ENCODE data around the gene CYTH4. TPM values are rescaled to one million over a fixed set of nuclear protein-coding genes. Genes with fewer than 3 reads are reported as not detected.

Gene CYTH4
- total and polyA plus RNA-seq, 2 of the 8 experiments (the other 6 are each of a cell fraction or from before 2014, with no cell fraction given) = 0.09 TPM; not detected in 1

- H2BK15ac ChIP-seq (ENCODE audit: low read length) = no peak overlapping the region
- H3K79me2 ChIP-seq (ENCODE audit: control insufficient read depth in 1 of 2, insufficient read depth in 2 of 2, low read length in 2 of 2) = no peaks in the 10 kb centered on the region
- no peak overlapping the region for H4K5ac ChIP-seq (ENCODE audit: insufficient read length, low read depth, low read length)
- CTCF ChIA-PET (ENCODE audit: partially characterized antibody) = interaction anchor here (0.9 to 2.8 kb wide), 4 partner anchors 10 to 182 kb away, joined by 4 to 11 read pairs (median 8); no protein-coding TSS in a partner anchor
- no peak overlapping the region for H3K56ac ChIP-seq (replicated peaks; ENCODE audit: insufficient read length, low read depth, low read length)
- no peak overlapping the region for H2AK5ac ChIP-seq (ENCODE audit: low read depth, low read length)
- no peak overlapping the region for H4K8ac ChIP-seq (ENCODE audit: extremely low read depth, insufficient read depth, low read length)
- H2BK20ac ChIP-seq (ENCODE audit: low read length) = no peak overlapping the region
- H3K4me3 ChIP-seq (ENCODE audit: extremely low read depth in 1 of 4, insufficient read depth in 2 of 4, low read depth in 3 of 4, low read length in 4 of 4) = no peak overlapping the region
- DNase-seq (ENCODE audit: low read depth in 1 of 2, low spot score in 2 of 2) (no peak), FAIRE-seq (no peak)
- no peak overlapping the region for H3K9ac ChIP-seq (replicated peaks in 1 of 4; ENCODE audit: extremely low read depth in 1 of 4, low read depth in 3 of 4, low read length in 3 of 4)
- peak; percentile 78 for TF ChIP-seq USF2 (IDR thresholded peaks at IDR 0.05; ENCODE audit: low read length)
- TF ChIP-seq CHD1 (IDR thresholded peaks at IDR 0.05; ENCODE audit: low read depth, low read length) = no peak
- POLR2A ChIA-PET (ENCODE audit: partially characterized antibody) = interaction anchor here (0.6 kb wide), 1 partner anchor 10 kb away, joined by 3 read pairs; no protein-coding TSS in a partner anchor
- no peak overlapping the region for H2BK12ac ChIP-seq (ENCODE audit: low read depth, low read length)
- H3K9me3 ChIP-seq (ENCODE audit: insufficient read depth in 2 of 2, low read depth in 1 of 2, low read length in 1 of 2) = no peaks in the 10 kb centered on the region
- 86% methylated on average over 2 of the region's 2 CpGs; no CpG with 5 or more reads in 1 of the 2 experiments for WGBS, 2 experiments (ENCODE audit: extremely low coverage in 1 of 2, insufficient coverage in 1 of 2, insufficient read length in 1 of 2, insufficient replicate concordance in 2 of 2, low coverage in 1 of 2, low lambda C conversion rate in 2 of 2, missing lambda C conversion rate in 1 of 2)
- H4K20me1 ChIP-seq (replicated peaks in 1 of 2; ENCODE audit: control insufficient read depth in 1 of 2, insufficient read depth in 2 of 2, low read length in 2 of 2) = no peaks in the 10 kb centered on the region
- H3K14ac ChIP-seq (ENCODE audit: insufficient read length) = no peak overlapping the region
- H2BK120ac ChIP-seq (replicated peaks; ENCODE audit: low read depth, low read length) = no peak overlapping the region
- no peaks in the 10 kb centered on the region for H3K27me3 ChIP-seq (replicated peaks in 1 of 4; ENCODE audit: control insufficient read depth in 3 of 4, extremely low read depth in 1 of 4, insufficient read depth in 3 of 4, low read length in 3 of 4)
- H4K91ac ChIP-seq (replicated peaks; ENCODE audit: insufficient read length, low read length) = no peak overlapping the region
- H3K79me1 ChIP-seq (ENCODE audit: low read depth, low read length) = no peaks in the 10 kb centered on the region
- no peak overlapping the region for H3K4ac ChIP-seq (replicated peaks; ENCODE audit: insufficient read length, low read depth, low read length)
- H3K36me3 ChIP-seq (ENCODE audit: control insufficient read depth in 2 of 4, insufficient read depth in 4 of 4, low read length in 3 of 4) = no peaks in the 10 kb centered on the region
- no peak overlapping the region for H3K27ac ChIP-seq (ENCODE audit: low read depth, low read length)
- H3K4me1 ChIP-seq (replicated peaks in 1 of 4; ENCODE audit: control insufficient read depth in 3 of 4, insufficient read depth in 4 of 4, low read length in 3 of 4) = peaks cover 0 to 2% (median 0%) of the 10 kb centered on the region in 4 experiments; a peak in 1 of 7 replicates
- H3K23ac ChIP-seq (ENCODE audit: insufficient read length) = no peak overlapping the region
- no peak overlapping the region for H3K4me2 ChIP-seq (ENCODE audit: insufficient read depth in 1 of 2, low read depth in 2 of 2, low read length in 2 of 2)
- no peaks in the 10 kb centered on the region for H3K23me2 ChIP-seq (ENCODE audit: low read depth, low read length)
- no peak overlapping the region for H2AFZ ChIP-seq (ENCODE audit: low read length)
- no peak overlapping the region for H2BK5ac ChIP-seq (ENCODE audit: low read depth, low read length)
- no peak overlapping the region for H3K18ac ChIP-seq (ENCODE audit: extremely low read depth, low read length)
Observed at GRCh38 chr22:37276776-37277175, 5.5 kb upstream of the CYTH4 start.

Measured in H1 (cell line).